ENCODE data around the gene CBFB.
A peak's percentile ranks its signal among the peaks of the same experiment; 100 is the strongest.
"Not testable (repeated sequence)": the region's sequence is repeated elsewhere in the genome, so short reads cannot be mapped to it uniquely, and the experiment has no call there.

The CBFB gene

GRCh38 chr16:66991545-66992077, 37.3 kb upstream of the CBFB start:
- intact Hi-C loops (cut with DNase I; ENCODE audit: low total_unique reads) = no loop called here
- Histone ChIP-seq H3K4me3 (no peak overlapping the region), H3K27me3 (no peaks in the 10 kb centered on the region), H3K4me1 (peaks cover 0 to 9% (median 7%) of the 10 kb centered on the region in 4 donors), H3K9me3 (no peaks in the 10 kb centered on the region), H3K27ac (no peak overlapping the region), H3K36me3 (no peaks in the 10 kb centered on the region)
- DNase-seq = no peak
- no peak for TF ChIP-seq CTCF (IDR thresholded peaks at IDR 0.05)

GRCh38 chr16:66993558-66993957, 35.4 kb upstream of the CBFB start:
- peaks cover 0 to 20% (median 17%) of the 10 kb centered on the region in 4 donors for H3K4me1 ChIP-seq
- H3K9me3 ChIP-seq; H3K4me3 ChIP-seq; intact Hi-C loops (cut with DNase I; ENCODE audit: low total_unique reads); H3K27me3 ChIP-seq; H3K36me3 ChIP-seq; H3K27ac ChIP-seq: not testable (repeated sequence)
- DNase-seq = peak in 1 of 2 donors; percentile 13

GRCh38 chr16:66996324-66996982, 32.5 kb upstream of the CBFB start:
- H3K9me3 ChIP-seq = no peaks in the 10 kb centered on the region
- intact Hi-C loops (cut with DNase I; ENCODE audit: low total_unique reads) = no loop called here
- peak overlapping the region; percentile 79 to 81 for H3K27ac ChIP-seq
- H3K27me3 ChIP-seq = no peaks in the 10 kb centered on the region
- no peak overlapping the region for H3K4me3 ChIP-seq
- no peak for TF ChIP-seq CTCF (IDR thresholded peaks at IDR 0.05)
- no peaks in the 10 kb centered on the region for H3K36me3 ChIP-seq
- H3K4me1 ChIP-seq = peaks cover 0 to 34% (median 32%) of the 10 kb centered on the region in 4 donors
- peak; percentile 86 to 90 for DNase-seq

- DNase-seq = no peak
- no peak for TF ChIP-seq CTCF (IDR thresholded peaks at IDR 0.05)
- H3K4me3 ChIP-seq = no peak overlapping the region
- peak overlapping the region; percentile 79 to 81 for H3K27ac ChIP-seq
- H3K36me3 ChIP-seq = no peaks in the 10 kb centered on the region
- no peaks in the 10 kb centered on the region for H3K9me3 ChIP-seq
- intact Hi-C loops (cut with DNase I; ENCODE audit: low total_unique reads) = no loop called here
- no peaks in the 10 kb centered on the region for H3K27me3 ChIP-seq
- H3K4me1 ChIP-seq = peaks cover 0 to 38% (median 36%) of the 10 kb centered on the region in 4 donors
These were observed 32.0 kb upstream of the CBFB start for GRCh38 chr16:66996983-66997358.

GRCh38 chr16:67000384-67001351, 28.3 kb upstream of the CBFB start:
- peak overlapping the region; percentile 58 to 68 for H3K4me3 ChIP-seq
- no peaks in the 10 kb centered on the region for H3K9me3 ChIP-seq
- no peak for TF ChIP-seq CTCF (IDR thresholded peaks at IDR 0.05)
- intact Hi-C loops (cut with DNase I; ENCODE audit: low total_unique reads) = no loop called here
- DNase-seq = peak; percentile 55 to 79
- H3K27ac ChIP-seq = peak overlapping the region; percentile 76 to 77
- peaks cover 0 to 10% (median 0%) of the 10 kb centered on the region in 3 donors for H3K36me3 ChIP-seq
- peaks cover 0 to 37% (median 36%) of the 10 kb centered on the region in 4 donors for H3K4me1 ChIP-seq
- no peaks in the 10 kb centered on the region for H3K27me3 ChIP-seq
